GM19324 (cell line): ENCODE data around the gene NXNL1.

Source experiments
- ATAC-seq: cut with Tn5 transposase; IDR thresholded peaks from one replicate; pipeline ENCODE4 v1.9.1; 2021; ENCODE audit warnings: mild to moderate bottlenecking, moderate library complexity; ENCODE audit not compliant: unreplicated experiment, low FRiP score

NXNL1 gene

GRCh38 chr19:17458970-17459369, 1.8 kb downstream of the NXNL1 start:
- ATAC-seq, result no peak

DNA sequence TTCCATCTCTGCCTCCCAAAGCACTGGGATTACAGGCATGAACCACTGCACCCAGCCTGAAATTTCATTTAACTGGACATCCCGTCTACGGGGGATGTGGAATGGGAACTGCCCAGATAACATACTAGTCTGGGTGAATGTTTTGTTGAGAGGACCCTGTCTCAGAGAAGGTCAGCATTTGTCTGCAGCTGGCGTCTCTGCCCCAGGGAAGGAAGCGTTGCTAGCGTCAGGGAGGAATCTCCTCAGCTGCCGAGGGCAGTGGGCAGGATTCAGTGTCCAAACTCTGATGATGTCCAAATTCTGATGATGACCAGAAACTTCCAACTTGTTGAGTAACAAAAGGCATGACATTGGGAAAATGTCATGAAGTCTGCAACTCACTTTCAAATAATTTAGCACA, 3.1 kb downstream of the NXNL1 start:
- no peak for ATAC-seq

GRCh38 chr19:17456127-17456526, 4.6 kb downstream of the NXNL1 start:
- ATAC-seq, result no peak

DNA sequence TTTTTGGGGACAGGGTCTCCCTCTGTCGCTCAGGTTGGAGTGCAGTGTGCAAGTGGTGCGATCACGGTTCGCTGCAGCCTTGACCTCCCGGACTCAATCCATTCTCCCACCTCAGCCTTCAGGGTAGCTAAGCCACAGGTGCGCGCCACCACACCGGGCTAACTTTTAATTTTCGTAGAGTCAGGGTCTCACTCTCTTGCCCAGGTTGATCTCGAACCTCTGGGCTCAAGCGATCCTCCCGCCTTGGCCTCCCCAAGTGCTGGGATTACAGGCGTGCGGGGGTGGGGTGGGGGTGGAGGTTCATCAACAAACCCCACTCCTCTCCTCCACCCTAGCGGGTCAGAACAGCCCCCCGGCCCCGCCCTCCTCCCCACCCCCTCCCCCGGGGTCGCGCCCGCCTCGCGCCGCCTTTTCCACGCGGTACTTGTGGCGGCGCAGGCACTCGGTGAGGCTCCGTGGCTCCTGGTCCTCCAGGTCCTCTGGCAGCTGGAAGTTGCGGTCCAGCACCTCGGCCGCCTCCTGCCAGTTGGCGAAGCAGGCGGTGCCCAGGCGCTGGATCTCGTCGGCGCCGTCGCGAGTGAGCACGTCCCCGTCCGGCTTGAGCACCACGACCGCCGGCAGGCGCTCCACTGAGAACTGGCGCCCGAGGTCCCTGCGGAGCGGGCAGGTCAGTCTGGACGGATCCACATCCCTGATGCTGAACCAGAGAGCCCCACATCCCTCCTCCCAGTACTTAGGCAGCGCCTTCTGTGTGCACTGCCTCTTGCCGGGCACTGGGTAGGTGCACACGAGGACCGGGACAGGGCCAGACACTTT, 5.2 kb downstream of the NXNL1 start:
- no peak for ATAC-seq

DNA sequence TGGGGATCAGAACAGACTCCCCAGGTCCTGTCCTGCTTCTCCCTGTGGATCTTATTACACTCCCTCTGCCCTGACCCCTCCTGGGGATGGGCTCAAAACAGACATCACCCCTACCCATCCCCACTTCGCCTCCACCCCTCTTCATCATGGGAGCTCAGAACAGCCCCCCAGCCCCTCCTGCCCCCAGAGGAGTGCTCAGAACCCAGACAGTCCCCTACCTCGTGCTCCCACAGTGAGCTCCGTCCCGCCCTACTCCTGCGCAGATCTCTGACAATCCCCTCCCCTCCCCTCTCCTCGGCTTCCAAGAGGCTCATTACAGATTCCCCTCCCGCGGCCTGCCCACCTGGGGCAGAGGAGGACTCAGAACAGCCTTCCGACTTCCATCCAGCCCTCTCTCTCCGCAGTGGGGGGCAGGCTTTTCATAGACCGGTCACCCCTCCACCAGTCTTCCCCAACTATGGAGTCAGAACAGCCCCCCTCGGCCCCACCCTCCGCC, 6.1 kb downstream of the NXNL1 start:
- no peak for ATAC-seq

- ATAC-seq, result no peak
Measured at GRCh38 chr19:17451820-17452219, 8.9 kb downstream of the NXNL1 start.

GRCh38 chr19:17450264-17451075, 10.3 kb downstream of the NXNL1 start:
- ATAC-seq, result no peak

DNA sequence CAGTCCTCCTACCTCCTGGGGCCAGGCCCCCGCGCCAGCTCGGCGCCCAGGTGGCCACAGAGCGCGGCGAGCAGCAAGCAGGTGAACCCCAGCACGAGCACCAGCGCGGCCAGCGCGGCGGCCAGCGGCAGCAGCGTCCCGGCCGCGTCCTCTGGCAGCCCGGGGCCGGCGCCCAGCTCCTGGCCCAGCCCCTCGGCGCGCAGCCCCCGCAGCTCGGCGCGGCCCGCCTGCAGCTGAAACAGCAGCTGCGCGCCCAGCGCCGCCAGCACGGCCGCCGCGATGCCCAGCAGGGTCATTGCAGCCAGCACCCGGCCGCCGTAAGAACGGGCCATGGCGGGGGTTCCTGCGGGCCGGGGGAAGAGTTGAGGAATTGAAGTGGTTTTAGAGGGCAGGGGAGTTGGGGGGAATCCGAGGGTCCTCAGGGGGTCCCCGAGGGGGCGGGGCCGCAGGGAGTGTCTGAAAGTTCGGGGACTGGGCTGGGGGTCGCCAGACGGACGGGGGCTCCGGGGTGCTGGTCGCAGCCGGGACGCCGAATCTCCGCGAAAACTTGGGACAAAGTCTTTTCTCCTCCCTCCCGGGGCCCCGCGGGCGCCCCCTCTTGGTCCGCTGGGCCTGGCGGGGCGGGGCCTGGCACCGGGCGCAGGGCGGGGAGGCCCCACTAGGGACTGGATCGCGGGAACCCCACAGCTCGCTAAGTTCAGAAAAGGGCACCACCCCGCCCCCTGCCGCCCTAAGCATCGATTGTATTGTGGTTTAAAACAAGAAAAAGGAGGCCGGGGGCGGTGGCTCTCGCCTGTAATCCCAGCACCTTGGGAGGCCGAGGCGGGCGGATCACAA, 12.4 kb downstream of the NXNL1 start, which contains the start of gene TMEM221:
Gene TMEM221, minus strand, starts transcription at position 538 of the 837 bp plus-strand sequence. Its CDS starts 206 bp downstream, at position 332.
- ATAC-seq, result no peak

GRCh38 chr19:17447704-17448130, 13.0 kb downstream of the NXNL1 start:
- ATAC-seq, result no peak

DNA sequence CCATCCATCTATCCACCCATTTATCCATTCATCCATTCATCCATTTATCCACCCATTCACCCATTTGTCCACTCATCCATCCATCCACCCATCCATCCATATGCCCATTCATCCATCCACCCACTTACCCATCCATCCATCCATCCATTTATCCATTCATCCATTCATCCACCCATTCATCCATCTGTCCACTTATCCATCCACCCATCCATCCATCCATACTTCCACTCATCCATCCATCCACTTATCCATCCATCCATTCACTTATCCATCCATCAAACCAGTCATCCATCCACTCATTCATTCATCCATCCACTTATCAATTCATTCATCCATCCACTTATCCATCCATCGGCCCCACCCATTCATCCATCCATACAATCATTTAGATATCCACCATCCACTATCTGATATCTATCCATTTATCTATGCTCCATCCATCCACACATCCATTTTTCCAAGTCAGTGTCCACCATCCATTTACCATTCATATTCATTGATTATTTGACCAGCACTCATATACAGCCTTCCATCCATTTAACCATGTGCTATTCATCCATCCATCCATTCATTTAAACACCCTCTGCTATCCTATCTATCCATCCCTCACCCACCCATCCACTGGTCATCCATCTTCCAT, 15.1 kb downstream of the NXNL1 start:
- ATAC-seq, result no peak

DNA sequence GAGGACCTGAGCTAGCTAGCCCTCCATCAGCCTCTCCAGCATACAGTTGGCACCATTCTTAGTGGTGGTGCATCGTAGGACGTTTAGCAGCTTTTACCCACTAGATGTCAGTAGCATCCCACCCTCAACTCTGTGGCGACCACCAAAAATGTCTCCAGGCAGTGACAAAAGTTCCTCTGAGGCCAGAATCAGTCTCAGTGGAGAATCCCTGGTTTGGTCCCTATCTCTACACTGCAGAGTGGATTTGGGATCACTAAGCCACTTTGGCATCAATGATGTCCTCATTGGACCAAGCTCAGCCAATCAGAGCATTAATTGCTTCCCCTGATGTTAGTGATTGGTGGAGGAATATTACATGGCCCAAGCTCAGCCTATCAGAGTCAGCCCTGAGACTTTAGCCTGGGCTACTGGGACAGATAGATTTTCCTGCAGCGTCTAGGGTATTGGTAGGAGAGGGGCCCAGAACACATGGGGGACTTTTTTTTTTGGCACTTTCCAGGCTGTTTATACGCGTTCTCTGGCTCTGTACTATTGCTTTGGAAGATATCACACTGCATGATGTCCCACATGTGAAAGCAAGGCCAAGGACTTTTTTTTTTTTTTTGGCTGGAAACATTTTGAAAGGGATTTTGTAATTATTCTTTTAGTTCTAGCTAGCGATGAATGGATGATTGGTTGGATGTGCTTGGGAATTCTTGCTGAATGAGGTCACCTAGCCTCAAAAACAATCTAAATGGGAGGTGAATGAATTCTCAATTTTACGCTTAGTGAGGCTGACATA, 19.3 kb downstream of the NXNL1 start:
- no peak for ATAC-seq

- ATAC-seq, result no peak
Measured at GRCh38 chr19:17436874-17437267, 23.9 kb downstream of the NXNL1 start.

GRCh38 chr19:17436094-17436873, 24.4 kb downstream of the NXNL1 start:
- no peak for ATAC-seq

DNA sequence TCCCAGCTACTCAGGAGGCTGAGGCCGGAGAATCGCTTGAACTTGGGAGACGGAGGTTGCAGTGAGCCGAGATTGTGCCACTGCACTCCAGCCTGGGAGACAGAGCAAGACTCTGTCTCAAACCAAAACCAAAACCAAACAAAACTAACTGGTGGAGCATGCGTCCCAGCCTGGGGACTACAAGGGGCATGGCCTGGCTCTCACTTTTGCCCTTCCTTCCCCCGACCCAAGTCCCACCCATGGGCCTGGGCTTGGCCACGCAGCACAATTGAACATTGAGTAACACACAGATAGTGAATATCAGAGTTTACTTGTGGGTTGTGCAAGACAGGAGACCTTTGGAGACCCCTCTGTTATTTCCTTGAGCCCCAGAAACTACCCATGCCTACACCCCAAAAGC, 25.5 kb downstream of the NXNL1 start:
- no peak for ATAC-seq

DNA sequence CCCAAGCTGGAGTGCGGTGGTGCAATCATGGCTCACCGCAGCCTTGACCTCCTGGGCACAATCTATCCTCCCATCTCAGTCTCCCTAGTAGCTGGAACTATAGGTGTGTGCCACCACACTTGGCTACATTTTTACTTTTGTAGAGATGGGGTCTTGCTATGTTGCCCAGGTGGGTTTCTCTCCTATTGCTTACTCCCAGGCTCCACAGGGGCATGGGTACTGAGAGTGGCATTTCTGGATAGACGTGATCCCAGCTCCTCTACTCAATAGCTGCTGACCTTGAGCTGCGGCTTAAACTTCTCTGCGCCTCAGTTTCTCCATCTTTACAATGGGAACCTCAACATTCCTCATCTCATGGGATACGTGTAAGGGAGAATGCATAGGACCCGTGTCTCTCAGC, 29.3 kb downstream of the NXNL1 start:
- no peak for ATAC-seq

- no peak for ATAC-seq
Measured at GRCh38 chr19:17429641-17430113, 31.0 kb downstream of the NXNL1 start.

DNA sequence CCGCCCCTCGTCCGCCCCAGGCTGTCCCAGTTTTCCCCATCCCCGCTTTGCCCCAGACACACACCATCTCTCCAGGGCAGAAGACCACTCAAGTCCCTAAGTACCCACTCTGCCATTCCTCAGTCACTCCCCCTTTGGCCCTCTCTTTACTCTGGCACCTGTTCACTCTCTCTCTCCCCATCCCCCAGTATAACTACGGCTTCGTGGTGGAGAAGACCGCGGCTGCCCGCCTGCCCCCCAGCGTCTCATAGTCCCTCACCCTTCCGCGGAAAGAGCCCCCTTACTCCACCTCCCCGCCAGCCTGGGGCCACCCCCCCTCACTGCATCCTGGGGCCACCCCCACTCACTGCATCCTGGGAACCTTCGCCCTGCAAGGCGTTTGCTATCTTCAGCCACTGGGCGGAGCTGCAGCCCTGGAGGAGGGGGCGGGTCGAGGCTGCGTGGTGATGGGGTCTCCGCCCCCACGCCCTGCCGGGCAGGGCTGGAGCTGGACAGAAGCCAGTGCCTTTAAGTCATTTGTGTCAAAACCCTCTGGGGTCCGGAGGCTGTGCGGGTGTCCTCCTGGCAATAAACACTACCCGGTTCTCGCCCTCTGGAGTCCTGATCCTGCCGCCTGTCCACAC, 35.9 kb downstream of the NXNL1 start:
- ATAC-seq, result no peak
